T-helper 1 cell (primary cell): ENCODE results near the gene TRPM4.
A peak's percentile ranks its signal among the peaks of the same experiment; 100 is the strongest.
"Not testable (repeated sequence)": the region's sequence is repeated elsewhere in the genome, so short reads cannot be mapped to it uniquely, and the experiment has no call there.

Experiments used
- DNase-seq, 5 donors: peaks; one replicate each; pipeline ENCODE4 v3.0.0-alpha.2; 2012 to 2020

Gene TRPM4

DNA sequence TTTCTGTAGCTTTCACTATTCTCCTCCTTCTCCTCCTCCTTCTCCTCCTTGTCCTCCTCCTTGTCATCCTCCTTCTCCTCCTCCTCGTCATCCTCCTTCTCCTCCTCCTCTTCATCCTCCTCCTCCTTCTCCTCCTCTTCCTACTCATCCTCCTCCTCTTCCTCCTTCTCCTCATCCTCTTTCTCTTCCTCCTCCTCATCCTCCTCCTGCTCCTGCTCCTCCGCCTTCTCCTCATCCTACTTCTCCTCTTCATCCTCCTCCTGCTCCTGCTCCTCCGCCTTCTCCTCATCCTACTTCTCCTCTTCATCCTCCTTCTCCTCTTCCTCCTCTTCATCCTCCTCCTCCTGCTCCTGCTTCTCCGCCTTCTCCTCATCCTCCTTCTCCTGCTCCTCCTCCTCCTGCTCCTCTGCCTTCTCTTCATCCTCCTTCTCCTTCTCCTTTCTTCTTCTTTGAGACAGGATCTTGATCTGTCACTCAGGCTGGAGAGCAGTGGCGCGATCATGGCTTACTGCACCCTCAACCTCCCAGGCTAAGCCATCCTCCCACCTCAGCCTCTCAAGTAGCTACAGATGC lies 36.3 kb downstream of the TRPM4 start:
- DNase-seq: no peak

DNA sequence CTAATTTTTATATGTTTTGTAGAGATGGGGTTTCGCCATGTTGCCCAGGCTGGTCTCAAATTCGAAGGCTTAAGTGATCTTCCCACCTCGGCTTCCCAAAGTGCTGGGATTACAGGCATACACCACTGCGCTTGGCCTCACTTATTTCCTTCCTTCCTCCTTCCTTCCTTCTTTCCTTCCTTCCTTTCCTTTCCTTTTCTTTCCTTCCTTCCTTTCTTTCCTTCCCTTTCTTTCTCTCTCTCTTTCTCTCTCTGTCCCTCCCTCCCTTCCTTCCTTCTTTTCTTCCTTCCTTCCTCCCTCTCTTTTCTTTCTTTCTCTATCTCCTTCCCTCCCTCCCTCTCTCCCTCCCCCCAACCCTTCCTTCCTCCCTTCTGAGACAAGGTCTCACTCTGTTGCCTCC lies 36.8 kb downstream of the TRPM4 start:
- DNase-seq: no peak

- DNase-seq: no peak
Measured at GRCh38 chr19:49196527-49197240, 39.1 kb downstream of the TRPM4 start.

DNA sequence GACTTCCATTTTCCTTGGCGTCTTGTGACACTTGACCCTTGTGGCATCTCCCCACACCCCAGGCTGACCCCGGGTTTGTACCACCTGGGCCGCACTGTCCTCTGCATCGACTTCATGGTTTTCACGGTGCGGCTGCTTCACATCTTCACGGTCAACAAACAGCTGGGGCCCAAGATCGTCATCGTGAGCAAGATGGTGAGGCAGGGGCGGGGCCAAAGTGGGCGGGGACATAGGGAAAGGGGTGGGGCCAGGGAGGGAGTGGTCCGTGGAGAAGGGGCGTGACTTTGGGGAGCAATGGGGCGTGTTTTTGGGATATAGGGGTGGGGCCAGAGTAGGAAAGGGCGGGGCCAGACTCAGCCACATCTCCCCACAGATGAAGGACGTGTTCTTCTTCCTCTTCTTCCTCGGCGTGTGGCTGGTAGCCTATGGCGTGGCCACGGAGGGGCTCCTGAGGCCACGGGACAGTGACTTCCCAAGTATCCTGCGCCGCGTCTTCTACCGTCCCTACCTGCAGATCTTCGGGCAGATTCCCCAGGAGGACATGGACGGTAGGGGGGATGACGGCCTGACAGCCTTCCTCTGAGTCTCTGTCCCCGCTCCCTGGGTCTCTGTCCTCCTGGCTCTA lies 42.8 kb downstream of the TRPM4 start:
- DNase-seq: no peak

GRCh38 chr19:49201042-49201441 lies 43.5 kb downstream of the TRPM4 start:
- DNase-seq: no peak

DNA sequence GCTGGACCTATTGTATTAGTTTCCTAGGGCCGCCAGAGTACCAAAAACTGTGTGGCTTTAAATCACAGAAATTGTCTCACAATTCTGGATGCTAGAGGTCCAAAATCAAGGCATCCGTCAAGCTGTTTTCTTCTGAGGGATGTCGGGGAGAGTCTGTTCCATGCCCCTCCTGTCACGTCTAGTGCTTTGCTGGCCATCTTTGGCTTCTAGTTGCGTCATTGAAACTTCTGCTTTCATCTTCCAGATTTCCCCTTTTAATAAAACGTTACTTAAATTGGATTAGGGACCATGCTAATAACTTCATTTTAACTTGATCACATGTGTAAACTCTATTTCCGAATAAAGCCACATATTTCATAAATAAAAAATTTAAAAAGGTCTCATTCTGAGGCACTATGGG lies 47.5 kb downstream of the TRPM4 start:
- no peak for DNase-seq

- not testable (repeated sequence) for DNase-seq
Measured at GRCh38 chr19:49209502-49209901, 51.9 kb downstream of the TRPM4 start.

DNA sequence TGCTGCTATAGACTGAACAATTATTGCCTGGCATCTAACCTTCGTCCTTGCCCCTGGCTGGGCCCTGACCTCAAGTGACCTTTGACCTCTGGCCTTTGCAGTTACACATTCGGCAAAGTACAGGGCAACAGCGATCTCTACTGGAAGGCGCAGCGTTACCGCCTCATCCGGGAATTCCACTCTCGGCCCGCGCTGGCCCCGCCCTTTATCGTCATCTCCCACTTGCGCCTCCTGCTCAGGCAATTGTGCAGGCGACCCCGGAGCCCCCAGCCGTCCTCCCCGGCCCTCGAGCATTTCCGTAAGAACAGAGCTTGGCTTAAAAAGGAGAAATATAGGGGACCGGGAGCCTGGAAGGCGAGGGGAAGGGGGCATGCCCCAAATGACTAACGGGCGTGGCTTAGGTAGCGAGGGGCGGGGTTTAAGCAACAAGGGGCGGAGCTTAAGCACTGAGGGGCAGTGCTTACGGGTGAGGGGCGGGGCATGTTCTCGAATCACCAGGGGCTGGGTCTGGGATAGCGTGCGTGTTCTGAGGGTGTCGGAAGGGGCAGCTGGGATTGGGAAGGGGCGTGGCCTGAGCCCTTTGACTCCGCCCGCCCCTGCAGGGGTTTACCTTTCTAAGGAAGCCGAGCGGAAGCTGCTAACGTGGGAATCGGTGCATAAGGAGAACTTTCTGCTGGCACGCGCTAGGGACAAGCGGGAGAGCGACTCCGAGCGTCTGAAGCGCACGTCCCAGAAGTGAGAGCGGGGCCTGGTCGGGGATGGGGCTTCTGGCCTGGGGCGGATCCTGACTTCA lies 52.7 kb downstream of the TRPM4 start:
- DNase-seq: peak in 2 of 5 donors; percentile 31 to 40

- DNase-seq: no peak
Measured at GRCh38 chr19:49210901-49211451, 53.4 kb downstream of the TRPM4 start.

DNA sequence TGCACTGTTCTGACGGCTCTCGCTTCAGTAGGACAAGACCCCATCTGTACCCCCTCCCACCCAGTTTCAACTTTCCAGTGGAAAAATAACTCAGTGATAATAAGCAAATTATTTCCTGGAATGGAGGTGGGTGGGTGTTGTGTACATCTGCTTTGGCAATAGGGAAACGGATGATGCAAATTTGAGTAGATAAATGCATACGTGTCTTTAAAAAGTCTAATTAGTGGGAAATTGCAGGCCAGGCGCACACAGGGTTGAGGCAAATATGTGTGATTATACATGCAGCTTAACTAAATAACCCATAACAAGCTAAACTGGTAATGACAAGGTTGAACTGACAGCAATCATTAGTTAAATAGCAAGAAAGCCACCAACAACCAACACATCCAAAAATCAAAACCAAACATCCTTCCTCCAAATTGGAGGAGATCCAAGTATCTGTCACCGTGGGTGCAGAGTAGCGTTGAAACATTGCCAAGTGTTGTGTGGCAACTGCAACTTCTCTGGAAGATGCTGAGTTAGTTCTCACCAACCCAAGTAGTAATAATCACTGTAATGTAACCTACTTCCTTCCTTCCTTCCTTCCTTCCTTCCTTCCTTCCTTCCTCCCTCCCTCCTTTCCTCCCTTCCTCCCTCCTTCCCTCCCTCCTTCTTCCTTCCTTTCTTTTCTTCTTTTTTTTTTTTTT lies 54.6 kb downstream of the TRPM4 start:
- DNase-seq: no peak

DNA sequence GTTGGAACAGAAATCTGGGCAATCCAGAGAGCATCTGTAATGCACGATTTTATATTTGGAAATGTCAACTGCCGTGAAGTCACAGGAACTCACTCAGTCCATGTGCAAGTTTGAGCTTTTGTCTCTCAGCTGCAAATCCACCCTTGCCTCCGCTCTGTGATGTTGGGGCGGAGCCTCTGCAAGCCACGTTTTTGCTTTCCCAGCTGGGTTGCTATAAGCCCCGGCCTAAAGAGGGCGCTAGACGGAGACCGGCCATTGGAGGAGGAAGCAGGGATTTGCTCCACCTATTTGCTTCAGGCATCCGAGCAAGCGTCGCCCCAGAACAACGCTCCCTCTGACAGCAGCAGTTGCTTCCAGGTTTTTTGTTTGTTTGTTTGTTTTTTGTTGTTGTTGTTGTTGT lies 56.2 kb downstream of the TRPM4 start:
- DNase-seq: no peak

DNA sequence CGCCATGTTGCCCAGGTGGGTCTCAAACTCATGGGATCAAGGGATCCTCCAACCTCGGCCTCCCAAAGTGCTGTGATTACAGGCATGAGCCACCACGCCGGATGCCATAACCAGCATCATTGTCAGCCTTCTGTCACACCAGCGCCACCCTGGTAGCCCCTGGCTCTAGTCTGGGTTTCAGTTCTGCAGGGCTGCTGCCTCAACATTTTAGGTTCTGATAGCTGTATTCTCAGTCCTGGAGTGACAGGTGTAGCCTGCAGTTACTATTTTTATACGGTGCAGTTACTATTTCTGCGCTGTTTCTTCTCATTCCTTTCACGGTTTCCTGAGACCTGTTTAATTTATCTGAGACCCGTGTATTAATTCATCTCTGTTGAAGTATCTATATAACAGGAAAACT lies 57.1 kb downstream of the TRPM4 start:
- DNase-seq: no peak

DNA sequence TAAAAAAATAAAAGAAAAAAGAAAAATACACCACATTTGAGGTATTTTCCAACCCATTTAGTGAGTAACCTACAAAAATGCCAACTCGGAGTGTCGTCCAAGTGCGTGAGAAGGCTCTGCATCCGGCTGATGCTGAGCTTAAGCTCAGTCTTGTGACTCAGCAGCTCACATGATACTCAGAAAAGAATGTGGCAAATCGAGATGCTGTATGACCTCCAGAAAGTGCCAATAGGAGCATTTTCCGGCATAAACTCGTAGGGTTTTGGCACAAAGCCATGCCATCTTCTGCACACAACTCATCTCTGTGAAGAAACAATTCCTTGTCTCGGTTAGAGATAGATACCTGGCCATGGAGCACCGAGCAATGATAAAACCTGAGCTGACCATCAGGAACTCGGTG lies 58.5 kb downstream of the TRPM4 start:
- DNase-seq: no peak

GRCh38 chr19:49217382-49217781 lies 59.8 kb downstream of the TRPM4 start:
- DNase-seq: no peak

DNA sequence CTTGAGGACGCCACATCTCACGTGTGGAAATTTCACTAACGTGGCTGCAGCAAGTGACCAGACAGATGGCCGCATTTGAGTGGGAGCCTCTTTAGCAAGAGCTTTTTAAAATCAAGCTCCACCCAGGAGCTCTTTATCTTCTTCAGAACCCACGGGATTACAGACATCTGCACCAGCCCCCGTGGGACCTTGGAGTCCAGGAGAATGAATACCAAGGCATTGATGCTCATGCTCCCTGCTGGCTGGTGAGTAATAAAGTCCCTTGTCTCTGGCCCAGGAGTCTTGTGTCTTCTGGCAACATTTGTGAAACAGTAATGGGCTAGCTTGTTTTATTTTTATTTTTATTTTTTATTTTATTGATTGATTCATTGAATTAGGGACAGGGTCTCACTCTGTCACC lies 64.4 kb downstream of the TRPM4 start:
- no peak for DNase-seq

GRCh38 chr19:49222528-49222927 lies 64.9 kb downstream of the TRPM4 start:
- DNase-seq: no peak

- DNase-seq: no peak
Measured at GRCh38 chr19:49223472-49223871, 65.9 kb downstream of the TRPM4 start.

- not testable (repeated sequence) for DNase-seq
Measured at GRCh38 chr19:49224441-49224840, 66.8 kb downstream of the TRPM4 start.

DNA sequence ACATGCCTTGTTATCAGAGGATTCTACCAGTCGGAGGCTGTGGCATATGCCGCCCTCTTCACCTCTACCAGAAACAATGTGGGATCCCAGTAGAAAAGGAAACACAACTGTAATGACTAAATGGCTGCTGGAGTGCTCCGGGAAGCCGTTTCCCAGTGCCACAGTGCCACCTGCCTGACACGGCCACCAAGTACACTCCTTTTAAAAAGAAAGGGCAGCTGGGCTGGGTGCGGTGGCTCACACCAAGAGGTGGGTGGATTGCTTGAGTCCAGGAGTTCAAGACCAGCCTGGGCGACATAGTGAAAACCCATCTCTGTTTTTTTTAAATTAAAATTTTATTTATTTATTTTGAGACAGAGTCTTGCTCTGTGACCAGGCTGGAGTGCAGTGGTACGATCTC lies 67.3 kb downstream of the TRPM4 start:
- peak in 1 of 5 donors; percentile 26 for DNase-seq

DNA sequence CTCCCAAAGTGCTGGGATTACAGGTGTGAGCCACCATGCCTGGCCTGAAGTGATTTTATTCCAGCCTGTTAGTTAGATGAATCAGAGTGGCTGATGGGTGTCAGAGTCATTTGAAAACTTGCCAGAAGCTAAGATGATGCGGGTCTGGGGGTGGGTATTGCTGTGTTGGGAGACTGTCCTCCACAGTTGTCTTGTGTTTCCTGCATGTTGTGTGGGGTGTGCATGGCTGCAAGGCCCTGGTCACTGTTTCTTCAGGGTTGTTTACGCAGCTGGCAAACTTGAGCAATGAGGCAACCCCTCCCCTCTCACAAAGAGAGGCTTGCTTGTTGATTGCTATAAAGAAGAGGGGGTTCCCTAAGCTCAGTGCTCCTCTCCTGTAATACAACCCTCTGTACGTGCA lies 71.8 kb downstream of the TRPM4 start:
- no peak for DNase-seq

DNA sequence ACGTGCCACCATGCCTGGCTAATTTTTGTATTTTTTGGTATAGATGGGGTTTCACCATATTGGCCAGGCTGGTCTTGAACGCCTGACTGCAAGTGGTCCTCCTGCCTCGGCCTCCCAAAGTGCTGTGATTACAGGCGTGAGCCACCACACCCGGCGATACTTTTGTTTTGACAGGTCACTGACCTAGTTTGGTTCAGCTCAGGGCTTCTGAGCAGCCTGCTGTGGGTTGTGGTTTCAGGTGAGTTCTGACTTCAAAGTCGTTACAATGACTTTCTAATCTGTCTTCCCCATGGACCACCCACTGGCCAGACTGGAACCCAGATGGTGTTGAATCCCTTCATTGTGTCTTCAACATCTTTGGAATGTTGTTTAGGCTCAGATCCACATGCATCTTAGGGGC lies 73.8 kb downstream of the TRPM4 start:
- peak in 1 of 5 donors; percentile 26 for DNase-seq

- DNase-seq: no peak
Measured at GRCh38 chr19:49231804-49232203, 74.2 kb downstream of the TRPM4 start.

- DNase-seq: no peak
Measured at GRCh38 chr19:49233163-49233562, 75.6 kb downstream of the TRPM4 start.
